ENCODE data around the gene AHCTF1. TPM values are rescaled to one million over a fixed set of nuclear protein-coding genes. Genes with fewer than 3 reads are reported as not detected.

Gene AHCTF1
- total and polyA plus RNA-seq, 2 donors (not counting 1 experiment from before 2014, with no cell fraction given): 15.8 to 30.6 TPM

GRCh38 chr1:246878551-246878950, 53.2 kb downstream of the AHCTF1 start:
- Histone ChIP-seq H3K4me1 (ENCODE audit: control insufficient read depth, extremely low read depth, insufficient read depth, low read length) (peaks cover 14% of the 10 kb centered on the region), H3K4me2 (ENCODE audit: extremely low read depth, insufficient read depth, low read length) (no peak overlapping the region), H4K20me1 (ENCODE audit: control insufficient read depth, extremely low read depth, insufficient read depth, low read length) (no peaks in the 10 kb centered on the region), H3K9ac (ENCODE audit: insufficient read depth, low read length) (no peak overlapping the region), H3K27ac (ENCODE audit: insufficient read depth, low read length) (no peak overlapping the region), H2AFZ (ENCODE audit: low read length) (no peak overlapping the region), H3K36me3 (ENCODE audit: control insufficient read depth, insufficient read depth, low read length) (peaks cover 1% of the 10 kb centered on the region), H3K27me3 (ENCODE audit: control insufficient read depth, insufficient read depth, low read length) (no peaks in the 10 kb centered on the region), H3K79me2 (ENCODE audit: control insufficient read depth, insufficient read depth, low read length) (peaks cover 6% of the 10 kb centered on the region), H3K9me3 (ENCODE audit: control insufficient read depth, insufficient read depth, low read depth, low read length) (no peaks in the 10 kb centered on the region), H3K4me3 (replicated peaks in 1 of 4; ENCODE audit: control extremely low read depth in 1 of 4, insufficient read depth in 1 of 4, low read depth in 3 of 4, low read length in 4 of 4) (no peak overlapping the region)
- no peak for TF ChIP-seq CTCF (conservative IDR thresholded peaks at IDR 0.05 in 1 of 2, IDR thresholded peaks at IDR 0.05 in 1 of 2; ENCODE audit: low read depth in 1 of 2, low read length in 2 of 2)
- TF ChIP-seq EZH2 (IDR thresholded peaks at IDR 0.05; ENCODE audit: low read length, missing control alignments): no peak
- peak in 1 of 2 donors; percentile 37 for DNase-seq (ENCODE audit: low read depth in 2 of 2)

GRCh38 chr1:246876431-246876830, 55.3 kb downstream of the AHCTF1 start:
- Histone ChIP-seq H3K9ac (ENCODE audit: insufficient read depth, low read length) (no peak overlapping the region), H3K4me1 (ENCODE audit: control insufficient read depth, extremely low read depth, insufficient read depth, low read length) (peaks cover 14% of the 10 kb centered on the region), H3K9me3 (ENCODE audit: control insufficient read depth, insufficient read depth, low read depth, low read length) (no peaks in the 10 kb centered on the region), H3K4me2 (ENCODE audit: extremely low read depth, insufficient read depth, low read length) (no peak overlapping the region), H3K79me2 (ENCODE audit: control insufficient read depth, insufficient read depth, low read length) (peaks cover 10% of the 10 kb centered on the region), H2AFZ (ENCODE audit: low read length) (no peak overlapping the region), H3K36me3 (ENCODE audit: control insufficient read depth, insufficient read depth, low read length) (peaks cover 1% of the 10 kb centered on the region), H3K4me3 (replicated peaks in 1 of 4; ENCODE audit: control extremely low read depth in 1 of 4, insufficient read depth in 1 of 4, low read depth in 3 of 4, low read length in 4 of 4) (no peak overlapping the region), H3K27ac (ENCODE audit: insufficient read depth, low read length) (no peak overlapping the region), H3K27me3 (ENCODE audit: control insufficient read depth, insufficient read depth, low read length) (no peaks in the 10 kb centered on the region), H4K20me1 (ENCODE audit: control insufficient read depth, extremely low read depth, insufficient read depth, low read length) (no peaks in the 10 kb centered on the region)
- DNase-seq (ENCODE audit: low read depth in 2 of 2): no peak
- TF ChIP-seq CTCF (conservative IDR thresholded peaks at IDR 0.05 in 1 of 2, IDR thresholded peaks at IDR 0.05 in 1 of 2; ENCODE audit: low read depth in 1 of 2, low read length in 2 of 2) (no peak), EZH2 (IDR thresholded peaks at IDR 0.05; ENCODE audit: low read length, missing control alignments) (no peak)

- peaks cover 1% of the 10 kb centered on the region for H3K36me3 ChIP-seq (ENCODE audit: control insufficient read depth, insufficient read depth, low read length)
- H3K27ac ChIP-seq (ENCODE audit: insufficient read depth, low read length): peak overlapping the region; percentile 64
- H3K9ac ChIP-seq (ENCODE audit: insufficient read depth, low read length): no peak overlapping the region
These were observed 56.4 kb downstream of the AHCTF1 start for GRCh38 chr1:246875041-246876026.

More at GRCh38 chr1:246875041-246876026, 56.4 kb downstream of the AHCTF1 start:
- H3K79me2 ChIP-seq (ENCODE audit: control insufficient read depth, insufficient read depth, low read length): peaks cover 10% of the 10 kb centered on the region
- peaks cover 14% of the 10 kb centered on the region for H3K4me1 ChIP-seq (ENCODE audit: control insufficient read depth, extremely low read depth, insufficient read depth, low read length)
- H4K20me1 ChIP-seq (ENCODE audit: control insufficient read depth, extremely low read depth, insufficient read depth, low read length): no peaks in the 10 kb centered on the region
- peak overlapping the region; percentile 58 for H3K4me2 ChIP-seq (ENCODE audit: extremely low read depth, insufficient read depth, low read length)
- TF ChIP-seq CTCF (conservative IDR thresholded peaks at IDR 0.05 in 1 of 2, IDR thresholded peaks at IDR 0.05 in 1 of 2; ENCODE audit: low read depth in 1 of 2, low read length in 2 of 2): no peak
- no peak for TF ChIP-seq EZH2 (IDR thresholded peaks at IDR 0.05; ENCODE audit: low read length, missing control alignments)
- peak; percentile 64 to 83 for DNase-seq (ENCODE audit: low read depth in 2 of 2)
- H3K9me3 ChIP-seq (ENCODE audit: control insufficient read depth, insufficient read depth, low read depth, low read length): no peaks in the 10 kb centered on the region
- no peak overlapping the region for H3K4me3 ChIP-seq (replicated peaks in 1 of 4; ENCODE audit: control extremely low read depth in 1 of 4, insufficient read depth in 1 of 4, low read depth in 3 of 4, low read length in 4 of 4)
- H3K27me3 ChIP-seq (ENCODE audit: control insufficient read depth, insufficient read depth, low read length): no peaks in the 10 kb centered on the region
- no peak overlapping the region for H2AFZ ChIP-seq (ENCODE audit: low read length)
